Measurements from ENCODE around the gene PLS1.
"Not testable (repeated sequence)": the region's sequence is repeated elsewhere in the genome, so short reads cannot be mapped to it uniquely, and the experiment has no call there.

Gene PLS1, protein sequence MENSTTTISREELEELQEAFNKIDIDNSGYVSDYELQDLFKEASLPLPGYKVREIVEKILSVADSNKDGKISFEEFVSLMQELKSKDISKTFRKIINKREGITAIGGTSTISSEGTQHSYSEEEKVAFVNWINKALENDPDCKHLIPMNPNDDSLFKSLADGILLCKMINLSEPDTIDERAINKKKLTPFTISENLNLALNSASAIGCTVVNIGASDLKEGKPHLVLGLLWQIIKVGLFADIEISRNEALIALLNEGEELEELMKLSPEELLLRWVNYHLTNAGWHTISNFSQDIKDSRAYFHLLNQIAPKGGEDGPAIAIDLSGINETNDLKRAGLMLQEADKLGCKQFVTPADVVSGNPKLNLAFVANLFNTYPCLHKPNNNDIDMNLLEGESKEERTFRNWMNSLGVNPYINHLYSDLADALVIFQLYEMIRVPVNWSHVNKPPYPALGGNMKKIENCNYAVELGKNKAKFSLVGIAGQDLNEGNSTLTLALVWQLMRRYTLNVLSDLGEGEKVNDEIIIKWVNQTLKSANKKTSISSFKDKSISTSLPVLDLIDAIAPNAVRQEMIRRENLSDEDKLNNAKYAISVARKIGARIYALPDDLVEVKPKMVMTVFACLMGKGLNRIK

DNA sequence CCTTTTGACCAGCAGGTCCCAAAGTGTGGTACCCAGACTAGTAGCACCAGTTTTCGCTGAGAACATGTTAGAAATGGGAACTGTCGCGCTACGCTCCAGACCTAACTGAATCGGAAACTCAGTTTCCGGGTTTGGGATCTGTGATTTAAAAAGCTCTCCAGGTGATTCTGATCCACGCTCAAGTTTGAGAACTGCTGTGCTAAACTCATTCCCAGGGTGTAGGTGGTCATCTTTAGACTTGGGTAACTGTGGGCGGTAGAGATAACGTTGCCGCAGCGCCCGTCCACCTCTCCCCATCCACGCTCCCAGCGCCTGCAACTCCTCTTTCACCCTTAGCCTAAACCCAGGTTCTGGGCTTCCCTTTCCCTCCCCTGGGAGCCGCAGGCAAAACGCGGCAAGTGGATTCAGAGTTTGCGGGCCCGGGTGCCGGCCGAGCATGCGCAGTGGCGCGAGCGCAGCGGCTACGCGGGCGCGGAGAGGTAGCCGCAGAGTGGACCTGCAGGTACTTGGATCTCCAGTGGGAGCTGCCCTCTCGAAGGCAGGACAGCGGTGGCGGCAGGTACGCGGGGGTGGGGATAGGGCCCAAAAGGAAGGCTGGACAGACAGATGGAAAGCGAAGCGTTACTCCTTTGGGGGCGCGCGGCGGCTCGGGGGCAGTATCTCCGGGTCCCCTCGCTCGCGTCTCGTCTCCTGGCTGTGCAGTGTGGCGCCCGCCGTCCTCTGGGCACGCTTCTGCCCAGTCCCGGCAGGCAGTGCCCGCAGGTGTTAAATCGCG, at the start of gene PLS1:
Gene PLS1, plus strand, starts transcription at position 443 of the 775 bp plus-strand sequence. CDS start 67,845 bp downstream, outside the sequence.
- peak; percentile 74 to 76 for DNase-seq (ENCODE audit: low read depth in 2 of 2)

- no peak for DNase-seq (ENCODE audit: low read depth in 2 of 2)
Measured at GRCh38 chr3:142549986-142550385, 46.2 kb upstream of the PLS1 start.

- DNase-seq (ENCODE audit: low read depth in 2 of 2), result not testable (repeated sequence)
Measured at GRCh38 chr3:142552579-142552978, 43.6 kb upstream of the PLS1 start.

- no peak for DNase-seq (ENCODE audit: low read depth in 2 of 2)
Measured at GRCh38 chr3:142553741-142554140, 42.5 kb upstream of the PLS1 start.

DNA sequence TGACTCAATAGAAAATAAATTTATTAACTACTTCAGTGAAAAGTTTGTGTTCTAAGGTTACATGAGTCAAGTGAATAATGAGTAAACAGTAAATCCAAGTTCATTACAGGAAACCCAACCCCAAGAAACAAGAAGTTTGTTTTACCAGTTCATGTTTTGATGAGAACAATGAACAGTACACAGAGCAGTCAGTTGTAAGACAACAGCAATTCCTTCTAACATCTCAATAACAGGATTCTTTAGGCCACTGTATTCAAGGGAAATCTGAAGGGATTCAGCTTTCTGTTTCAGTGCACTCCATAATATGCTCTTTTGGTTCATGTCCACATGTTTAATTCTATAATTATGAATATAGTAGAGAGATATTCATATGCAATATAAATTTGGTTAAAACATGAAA, 36.1 kb upstream of the PLS1 start:
- DNase-seq (ENCODE audit: low read depth in 2 of 2), result no peak

GRCh38 chr3:142563496-142563997, 32.6 kb upstream of the PLS1 start:
- no peak for DNase-seq (ENCODE audit: low read depth in 2 of 2)

GRCh38 chr3:142566096-142566495, 30.1 kb upstream of the PLS1 start:
- DNase-seq (ENCODE audit: low read depth in 2 of 2), result no peak

DNA sequence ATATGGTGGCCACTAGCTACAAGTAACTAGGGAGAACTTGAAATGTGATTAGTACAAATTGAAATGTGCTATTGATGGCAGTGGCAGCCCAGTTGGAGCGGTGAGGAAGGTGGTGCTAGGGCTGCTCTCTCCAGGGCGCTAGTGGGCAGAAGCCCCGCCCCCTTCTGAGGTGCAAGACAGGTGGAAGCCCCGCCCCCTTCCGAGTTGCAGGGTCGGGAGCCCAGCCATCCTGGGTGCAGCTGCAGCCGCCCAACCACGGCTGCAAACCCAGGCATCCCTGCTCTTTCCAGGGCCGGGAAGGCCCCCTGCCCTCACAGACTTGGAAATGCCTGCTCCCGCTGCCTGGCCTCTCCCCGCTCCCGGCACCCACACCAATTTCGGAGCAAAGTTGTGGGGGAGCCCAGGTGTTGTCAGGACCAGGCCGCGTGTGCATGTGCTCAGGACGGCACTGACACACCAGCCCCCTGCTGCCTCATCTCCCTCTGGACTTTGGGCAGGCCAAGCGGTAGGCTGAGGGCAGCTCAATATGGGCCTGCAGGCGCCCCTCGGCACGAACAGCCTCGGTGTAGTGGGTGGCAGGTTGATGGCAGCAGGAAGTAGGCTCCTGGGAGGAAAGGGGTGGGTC, 27.7 kb upstream of the PLS1 start:
- DNase-seq (ENCODE audit: low read depth in 2 of 2), result no peak

DNA sequence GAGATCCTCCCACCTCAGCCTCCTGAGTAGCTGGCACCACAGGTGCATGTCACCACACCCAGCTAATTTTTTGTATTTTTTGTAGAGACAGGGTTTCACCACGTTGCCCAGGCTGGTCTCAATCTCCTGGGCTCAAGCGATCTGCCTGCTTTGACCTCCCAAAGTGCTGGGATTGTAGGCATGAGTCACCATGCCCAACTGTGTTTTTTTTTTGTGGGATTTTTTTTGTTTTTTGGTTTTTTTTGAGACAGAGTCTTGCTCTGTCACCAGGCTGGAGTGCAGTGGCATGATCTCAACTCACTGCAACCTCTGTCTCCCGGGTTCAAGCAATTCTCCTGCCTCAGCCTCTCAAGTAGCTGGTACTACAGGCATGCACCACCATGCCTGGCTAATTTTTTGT, 26.8 kb upstream of the PLS1 start:
- DNase-seq (ENCODE audit: low read depth in 2 of 2), result not testable (repeated sequence)

DNA sequence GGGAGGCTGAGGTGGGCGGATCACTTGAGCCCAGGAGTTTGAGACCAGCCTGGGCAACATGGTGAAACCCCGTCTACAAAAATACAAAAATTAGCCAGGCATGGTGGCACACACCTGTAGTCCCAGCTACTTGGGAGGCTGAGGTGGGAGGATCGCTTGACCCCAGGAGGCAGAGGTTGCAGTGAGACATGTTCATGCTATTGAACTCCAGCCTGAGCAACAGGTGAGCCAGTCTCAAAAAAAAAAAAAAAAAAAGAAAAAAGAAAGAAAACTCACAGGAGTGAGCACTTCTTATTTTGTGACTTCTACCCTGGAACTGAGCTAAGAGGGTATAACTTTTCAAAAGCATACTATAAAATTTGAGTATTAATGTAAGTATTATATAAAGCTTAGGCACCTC, 22.0 kb upstream of the PLS1 start:
- not testable (repeated sequence) for DNase-seq (ENCODE audit: low read depth in 2 of 2)

DNA sequence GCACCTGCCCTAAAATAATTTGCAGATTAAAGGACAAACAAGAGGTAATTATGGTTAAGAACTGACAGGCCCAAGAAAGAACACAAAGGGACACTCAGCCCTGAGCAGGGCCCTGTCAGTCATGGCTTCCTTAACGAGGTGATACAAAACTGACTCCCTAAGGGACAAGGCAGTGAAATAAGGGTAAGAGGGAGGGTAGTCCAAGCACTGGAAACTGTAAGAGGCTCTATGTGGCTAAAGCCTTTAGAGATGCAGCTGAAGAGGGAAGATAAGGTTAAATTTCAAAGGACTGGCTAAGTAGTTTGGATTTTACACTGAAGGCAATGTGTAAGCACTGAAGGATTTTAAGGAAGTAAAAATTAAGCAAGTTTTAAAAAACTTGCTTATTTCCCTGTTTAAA, 21.5 kb upstream of the PLS1 start:
- no peak for DNase-seq (ENCODE audit: low read depth in 2 of 2)

DNA sequence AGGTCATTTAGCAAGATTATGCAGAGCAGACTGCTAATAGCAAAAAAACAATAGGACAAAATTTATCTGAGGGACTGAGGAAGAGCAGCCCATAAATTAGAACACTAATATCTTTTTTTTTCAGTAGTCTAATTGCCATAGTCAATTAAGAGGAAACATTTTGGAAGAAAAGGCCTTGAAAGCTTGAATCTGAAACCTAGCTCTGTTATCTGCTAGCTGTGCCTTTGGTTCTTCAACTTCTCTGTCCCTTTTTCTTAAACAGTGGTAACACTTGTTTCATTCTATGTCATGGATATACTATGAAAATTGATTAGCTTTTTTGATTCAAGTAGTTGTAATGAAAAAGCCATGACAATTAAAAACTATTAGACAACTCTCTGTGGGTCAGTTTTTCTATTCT, 19.4 kb upstream of the PLS1 start:
- no peak for DNase-seq (ENCODE audit: low read depth in 2 of 2)

DNA sequence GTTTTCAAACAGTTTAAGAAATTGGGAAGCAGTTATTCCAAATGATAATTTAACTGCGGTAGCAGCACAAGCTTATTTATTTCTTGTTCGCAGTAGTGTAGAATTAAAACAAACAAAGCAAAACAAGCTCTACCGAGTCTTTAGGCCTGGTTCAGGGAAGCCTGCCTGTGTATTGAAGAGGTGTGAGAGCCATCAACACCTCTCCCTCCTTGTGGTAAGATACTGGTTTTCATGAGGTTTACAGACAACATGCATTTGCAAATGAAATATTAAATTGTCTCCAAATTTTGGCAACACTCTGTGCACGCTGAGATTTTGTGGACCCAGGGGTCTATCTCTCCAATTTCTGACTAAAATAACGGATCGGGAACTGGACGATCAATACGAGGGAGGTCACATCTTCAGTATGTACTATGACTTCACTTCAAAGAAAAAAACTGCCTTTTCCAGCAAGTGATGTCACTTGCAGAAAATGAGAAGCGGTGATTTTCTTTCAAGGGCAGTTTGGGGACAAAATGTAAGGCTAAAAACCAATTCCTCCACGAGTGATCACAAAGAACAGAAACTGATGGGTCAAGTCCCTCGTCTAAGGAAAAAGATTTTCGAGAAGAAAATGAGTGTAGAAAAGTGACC, 18.4 kb upstream of the PLS1 start:
- no peak for DNase-seq (ENCODE audit: low read depth in 2 of 2)

GRCh38 chr3:142578329-142579223, 17.6 kb upstream of the PLS1 start, which contains the start of gene ATR:
Gene ATR (minus strand): TSS chr3:142578733. CDS start chr3:142578704, 29 bp downstream.
- peak; percentile 93 to 95 for DNase-seq (ENCODE audit: low read depth in 2 of 2)

DNA sequence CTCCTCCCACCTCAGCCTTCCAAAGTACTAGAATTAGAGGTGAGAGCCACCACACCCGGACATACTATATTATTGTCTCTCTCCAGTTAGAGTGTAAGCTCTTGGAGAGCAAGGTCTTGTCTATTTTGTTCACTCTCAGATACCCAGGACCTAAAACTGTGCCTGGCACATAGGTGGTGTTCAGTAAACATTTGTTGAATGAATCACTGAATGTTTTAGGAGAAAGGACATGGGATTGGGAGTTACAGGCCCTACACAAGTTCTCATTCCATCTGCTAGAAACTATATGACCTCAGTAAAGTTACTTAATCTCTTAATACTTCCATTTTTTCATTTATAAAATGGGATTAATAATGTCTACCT, 16.2 kb upstream of the PLS1 start:
- no peak for DNase-seq (ENCODE audit: low read depth in 2 of 2)

DNA sequence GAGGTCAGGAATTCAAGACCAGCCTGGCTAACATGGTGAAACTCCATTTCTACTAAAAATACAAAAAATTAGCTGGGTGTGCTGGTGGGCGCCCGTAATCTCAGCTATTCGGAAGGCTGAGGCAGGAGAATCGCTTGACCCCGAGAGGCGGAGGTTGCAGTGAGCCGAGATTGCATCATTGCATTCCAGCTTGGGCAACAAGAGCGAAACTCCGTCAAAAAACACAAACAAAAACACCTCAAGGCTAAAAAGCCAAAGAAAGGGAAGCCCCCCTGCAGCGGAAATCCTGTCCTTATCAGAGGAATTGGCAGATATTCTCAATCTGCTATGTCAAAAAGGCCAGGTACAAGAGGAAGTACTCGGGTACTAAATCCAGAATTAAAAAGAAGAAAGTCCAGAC, 15.1 kb upstream of the PLS1 start:
- DNase-seq (ENCODE audit: low read depth in 2 of 2), result not testable (repeated sequence)

GRCh38 chr3:142586803-142587406, 9.3 kb upstream of the PLS1 start:
- DNase-seq (ENCODE audit: low read depth in 2 of 2), result no peak

DNA sequence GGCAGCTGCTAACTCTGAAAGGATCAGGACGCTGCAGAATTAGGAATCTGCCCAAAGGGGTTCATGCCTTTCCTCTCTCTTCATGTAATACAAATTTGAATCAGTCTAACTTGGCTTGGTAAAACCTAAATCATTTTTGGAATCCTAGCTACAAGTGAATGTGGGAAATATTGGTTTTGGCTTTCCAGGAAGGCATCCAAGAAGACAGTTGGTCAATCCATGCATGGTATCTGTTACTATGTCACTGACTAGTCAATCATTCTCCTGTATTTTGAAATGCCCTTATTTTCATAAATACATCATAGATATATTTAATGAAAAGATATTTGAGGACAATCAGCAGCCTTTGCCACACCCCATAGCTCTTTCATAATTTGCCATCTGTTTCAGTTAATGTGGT, 7.5 kb upstream of the PLS1 start:
- no peak for DNase-seq (ENCODE audit: low read depth in 2 of 2)

DNA sequence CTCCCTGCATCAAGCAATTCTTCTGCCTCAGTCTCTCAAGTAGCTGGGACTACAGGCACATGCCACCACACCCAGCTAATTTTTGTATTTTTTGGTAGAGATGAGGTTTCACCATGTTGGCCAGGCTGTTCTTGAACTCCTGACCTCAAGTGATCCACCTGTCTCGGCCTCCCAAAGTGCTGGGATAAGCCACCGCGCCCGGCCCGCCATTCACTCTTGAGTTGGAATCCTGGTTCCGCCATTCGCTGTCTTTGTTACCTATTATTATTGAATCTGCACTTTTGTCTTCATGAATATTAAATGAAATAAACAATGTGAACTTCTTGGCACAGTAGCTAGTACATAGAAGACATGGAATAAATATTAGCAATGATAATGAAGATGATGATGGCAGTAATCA, 3.9 kb upstream of the PLS1 start:
- not testable (repeated sequence) for DNase-seq (ENCODE audit: low read depth in 2 of 2)

DNA sequence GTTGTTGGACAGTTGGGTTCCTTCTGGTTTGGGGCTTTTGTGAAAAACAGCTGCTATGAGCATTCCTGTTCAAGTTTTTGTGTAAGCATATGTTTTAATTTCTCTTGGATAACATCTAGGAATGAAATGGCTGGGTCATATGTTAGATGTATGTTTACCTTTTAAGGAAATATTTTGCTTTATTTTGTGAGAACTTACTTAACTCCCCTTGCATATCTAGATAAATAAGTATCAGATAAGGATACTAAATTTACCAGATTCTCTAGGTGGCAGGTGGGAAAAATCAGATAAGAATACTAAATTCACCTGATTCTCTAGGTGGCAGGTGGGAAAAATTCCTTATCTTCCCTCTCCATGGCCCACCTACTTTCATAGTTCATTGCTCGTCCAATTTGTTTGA, 1.1 kb upstream of the PLS1 start:
- DNase-seq (ENCODE audit: low read depth in 2 of 2), result no peak
